H9 (cell line): ENCODE results near the gene MYO15A. TPM values are rescaled to one million over a fixed set of nuclear protein-coding genes. Genes with fewer than 3 reads are reported as not detected.

Experiments used
- DNase-seq: peaks from one replicate; pipeline ENCODE4 v3.0.0-alpha.2; 2017
- H2AFZ ChIP-seq: one replicate; pipeline ENCODE4 v1.6.1; 2013; ENCODE audit warnings: mild to moderate bottlenecking, low read length, control low read depth, moderate library complexity
- H2AK5ac ChIP-seq: 2 replicates; pipeline ENCODE4 v1.6.1; 2013; ENCODE audit warnings: low read length, control low read depth, mixed read lengths; ENCODE audit not compliant: insufficient read length
- H2BK120ac ChIP-seq: one replicate; pipeline ENCODE4 v1.6.1; 2013; ENCODE audit warnings: low read depth, mild to moderate bottlenecking, low read length, control low read depth, inconsistent platforms; ENCODE audit not compliant: poor library complexity, severe bottlenecking
- H2BK12ac ChIP-seq: 2 replicates; pipeline ENCODE4 v1.6.1; 2013; ENCODE audit warnings: low read length, control low read depth, mixed read lengths, low read depth; ENCODE audit not compliant: insufficient read length
- H2BK15ac ChIP-seq: 2 replicates; pipeline ENCODE4 v1.6.1; 2013; ENCODE audit warnings: low read depth, low read length, control low read depth
- H2BK20ac ChIP-seq: one replicate; pipeline ENCODE4 v1.6.1; 2013; ENCODE audit warnings: low read depth, mild to moderate bottlenecking, low read length, control low read depth, inconsistent platforms; ENCODE audit not compliant: poor library complexity, severe bottlenecking
- H2BK5ac ChIP-seq: 2 replicates; pipeline ENCODE4 v1.6.1; 2013; ENCODE audit warnings: low read length, control low read depth, mixed read lengths; ENCODE audit not compliant: insufficient read length
- H3K14ac ChIP-seq: 2 replicates; pipeline ENCODE4 v1.6.1; 2013; ENCODE audit warnings: low read length, control low read depth; ENCODE audit not compliant: insufficient read depth
- H3K18ac ChIP-seq: 2 replicates; pipeline ENCODE4 v1.6.1; 2013; ENCODE audit warnings: low read depth, mild to moderate bottlenecking, mixed read lengths, low read length, control low read depth; ENCODE audit not compliant: insufficient read length
- H3K23ac ChIP-seq: 2 replicates; pipeline ENCODE4 v1.6.1; 2013; ENCODE audit warnings: low read length, control low read depth, mixed read lengths, low read depth; ENCODE audit not compliant: insufficient read length
- H3K23me2 ChIP-seq: 2 replicates; pipeline ENCODE4 v1.6.1; 2013; ENCODE audit warnings: low read depth, mild to moderate bottlenecking, mixed read lengths, low read length, control low read depth; ENCODE audit not compliant: insufficient read length, poor library complexity, severe bottlenecking
- H3K27ac ChIP-seq: 2 replicates; pipeline ENCODE4 v1.5.1; 2013; ENCODE audit warnings: low read length, control low read depth, mixed read lengths, low read depth; ENCODE audit not compliant: insufficient read length
- H3K27me3 ChIP-seq: 2 replicates; pipeline ENCODE4 v1.6.1; 2013; ENCODE audit warnings: low read length, control low read depth, inconsistent platforms; ENCODE audit not compliant: insufficient read depth
- H3K4ac ChIP-seq: 2 replicates; pipeline ENCODE4 v1.6.1; 2013; ENCODE audit warnings: low read depth, mild to moderate bottlenecking, control low read depth, inconsistent platforms, low read length, moderate library complexity
- H3K4me1 ChIP-seq: 2 replicates; pipeline ENCODE4 v1.6.1; 2013; ENCODE audit warnings: low read length, control low read depth, inconsistent platforms; ENCODE audit not compliant: insufficient read depth
- H3K4me2 ChIP-seq: 2 replicates; pipeline ENCODE4 v1.6.1; 2013; ENCODE audit warnings: low read length, control low read depth, mixed read lengths; ENCODE audit not compliant: insufficient read length, insufficient read depth
- H3K56ac ChIP-seq: 2 replicates; pipeline ENCODE4 v1.6.1; 2013; ENCODE audit warnings: low read depth, mild to moderate bottlenecking, mixed read lengths, low read length, control low read depth; ENCODE audit not compliant: insufficient read length
- H3K79me1 ChIP-seq: 2 replicates; pipeline ENCODE4 v1.6.1; 2013; ENCODE audit warnings: low read depth, mild to moderate bottlenecking, moderate library complexity, low read length, control low read depth, inconsistent platforms; ENCODE audit not compliant: insufficient read depth, poor library complexity, severe bottlenecking
- H3K79me2 ChIP-seq: 2 replicates; pipeline ENCODE4 v1.6.1; 2013; ENCODE audit warnings: low read length, control low read depth, inconsistent platforms; ENCODE audit not compliant: insufficient read depth
- H3K9ac ChIP-seq: 2 replicates; pipeline ENCODE4 v1.6.1; 2013; ENCODE audit warnings: low read length, control low read depth, mixed read lengths; ENCODE audit not compliant: insufficient read length; ENCODE audit errors: extremely low read depth
- H3K9me3 ChIP-seq: one replicate; pipeline ENCODE4 v1.6.1; 2013; ENCODE audit warnings: low read depth, low read length, inconsistent platforms; ENCODE audit not compliant: control insufficient read depth
- H3T11ph ChIP-seq: one replicate; pipeline ENCODE4 v1.6.1; 2013; ENCODE audit warnings: mild to moderate bottlenecking, low read length, control low read depth, inconsistent platforms
- H4K20me1 ChIP-seq: one replicate; pipeline ENCODE4 v1.6.1; 2013; ENCODE audit not compliant: control insufficient read depth, insufficient read length, insufficient read depth
- H4K5ac ChIP-seq: 2 replicates; pipeline ENCODE4 v1.6.1; 2013; ENCODE audit warnings: low read depth, mild to moderate bottlenecking, mixed read lengths, low read length, control low read depth; ENCODE audit not compliant: insufficient read length
- H4K8ac ChIP-seq: replicated peaks from 2 replicates; pipeline ENCODE4 v1.6.1; 2013; ENCODE audit warnings: low read length, control low read depth, mixed read lengths, low read depth; ENCODE audit not compliant: insufficient read length
- H4K91ac ChIP-seq: 2 replicates; pipeline ENCODE4 v1.6.1; 2013; ENCODE audit warnings: low read depth, mild to moderate bottlenecking, moderate library complexity, mixed read lengths, low read length, control low read depth; ENCODE audit not compliant: insufficient read length
- H3K27ac Mint-ChIP-seq, 3 experiments: 2 replicates in 2 of 3; 3 replicates in 1 of 3; pipeline ENCODE4 v1.8.0; 2020 to 2021; ENCODE audit warnings: mixed read lengths in 3 of 3, mild to moderate bottlenecking in 1 of 3, moderate library complexity in 1 of 3
- H3K27me3 Mint-ChIP-seq: 2 replicates; pipeline ENCODE4 v1.8.0; 2021; ENCODE audit warnings: low read depth, mild to moderate bottlenecking, moderate library complexity, mixed read lengths
- H3K36me3 Mint-ChIP-seq, 3 experiments: 2 replicates in 2 of 3; 3 replicates in 1 of 3; pipeline ENCODE4 v1.8.0; 2020 to 2021; ENCODE audit warnings: low read depth in 3 of 3, mixed read lengths in 3 of 3; ENCODE audit not compliant: insufficient read depth in 1 of 3
- H3K4me1 Mint-ChIP-seq, 2 experiments: 2 replicates each; pipeline ENCODE4 v1.8.0; 2020; ENCODE audit warnings: mixed read lengths in 2 of 2
- H3K4me3 Mint-ChIP-seq, 2 experiments: 2 replicates in 1 of 2; 3 replicates in 1 of 2; pipeline ENCODE4 v1.8.0; 2020 to 2021; ENCODE audit warnings: mild to moderate bottlenecking in 2 of 2, mixed read lengths in 2 of 2, moderate library complexity in 1 of 2
- H3K9me3 Mint-ChIP-seq, 2 experiments: 2 replicates in 1 of 2; 3 replicates in 1 of 2; pipeline ENCODE4 v1.8.0; 2020; ENCODE audit warnings: mild to moderate bottlenecking in 2 of 2, mixed read lengths in 2 of 2, moderate library complexity in 1 of 2
- WGBS: extraction: QIAGEN DNeasy Blood & Tissue Kit; methylation state at CpG from one replicate; pipeline ENCODE4 v1.1.7; 2013; ENCODE audit warnings: missing lambda C conversion rate, low lambda C conversion rate, mixed read lengths; ENCODE audit not compliant: insufficient read length; ENCODE audit errors: extremely low coverage; 5-methylcytosine and 5-hydroxymethylcytosine counted together
- total RNA-seq: library from RNA; stranded (reverse); gene quantifications from 2 replicates; pipeline ENCODE4 v1.2.1, GENCODE V29; 2021
- TF ChIP-seq, protein P1 (sequence below): fragments of 200-600 bp; sonication (generic); conservative IDR thresholded peaks from 3 replicates; pipeline ENCODE4 v1.8.0; 2021; ENCODE audit warnings: antibody characterized with exemption, mild to moderate bottlenecking

Gene MYO15A
- total RNA-seq, 1 experiment from 2014 or later, result 2.5 TPM

DNA sequence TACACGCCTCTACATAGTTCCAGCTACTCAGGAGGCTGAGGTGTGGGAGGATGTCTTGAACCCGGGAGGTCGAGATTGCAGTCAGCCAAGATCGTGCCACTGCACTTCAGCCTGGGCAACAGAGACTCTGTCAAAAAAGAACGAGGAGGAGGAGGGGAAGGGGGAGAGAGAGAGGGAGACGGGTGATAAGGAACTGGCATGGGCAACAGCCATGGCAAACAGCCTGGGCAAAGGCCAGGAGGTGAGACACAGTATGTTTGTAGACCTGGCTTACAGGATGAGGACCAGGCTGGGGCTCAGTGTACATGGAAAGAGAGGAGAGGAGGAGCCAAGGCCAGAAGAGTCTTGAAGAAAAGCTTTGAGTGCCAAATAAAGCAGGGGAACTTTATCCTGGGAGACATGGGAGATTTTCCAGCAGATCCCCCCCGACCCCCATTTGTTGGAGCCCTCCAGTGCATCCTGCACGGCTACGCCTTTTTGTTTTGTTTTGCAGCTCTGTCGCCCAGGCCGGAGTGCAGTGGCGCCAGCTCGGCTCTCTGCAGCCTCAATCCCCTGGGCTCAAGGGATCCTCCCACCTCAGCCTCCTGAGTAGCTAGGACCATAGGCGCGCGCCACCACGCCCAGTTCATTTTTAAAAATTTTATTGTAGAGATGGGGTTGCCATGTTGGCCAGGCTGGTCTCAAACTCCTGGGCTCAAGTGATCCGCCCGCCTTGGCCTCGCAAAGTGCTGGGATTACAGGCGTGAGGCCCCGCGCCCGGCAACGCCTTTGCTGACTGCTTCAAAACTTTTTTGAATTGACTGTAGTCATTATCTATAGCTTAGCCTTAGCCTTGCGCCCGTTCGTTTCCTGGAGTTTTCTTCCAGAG is 73.8 kb downstream of the MYO15A start:
- no peak overlapping the region for H4K5ac ChIP-seq
- no peak overlapping the region for H3K4ac ChIP-seq
- H3K27me3 ChIP-seq, result no peaks in the 10 kb centered on the region
- H4K91ac ChIP-seq, result no peak overlapping the region
- peaks cover 4% of the 10 kb centered on the region for H3K79me1 ChIP-seq
- H3T11ph ChIP-seq, result no peak overlapping the region
- H3K23ac ChIP-seq, result no peak overlapping the region
- peaks cover 9% of the 10 kb centered on the region; the same call in 1 of the 2 replicates for H3K4me1 ChIP-seq
- no peak overlapping the region for H2BK120ac ChIP-seq
- Mint-ChIP-seq H3K27me3 (no peaks in the 10 kb centered on the region), H3K9me3 (no peaks in the 10 kb centered on the region; a peak in 1 of 5 replicates), H3K4me3 (peak overlapping the region; percentile 92 to 95), H3K27ac (peak overlapping the region; percentile 99 to 100 (median 99)), H3K36me3 (peaks cover 8 to 21% (median 8%) of the 10 kb centered on the region in 3 experiments; a peak in 6 of 7 replicates), H3K4me1 (peaks cover 38 to 48% of the 10 kb centered on the region in 2 experiments)
- no peak overlapping the region for H2BK15ac ChIP-seq
- H4K20me1 ChIP-seq, result no peaks in the 10 kb centered on the region
- H4K8ac ChIP-seq, result no peak overlapping the region
- WGBS, result no CpG with 5 or more reads among the region's 28 CpGs
- H3K18ac ChIP-seq, result peak overlapping the region; percentile 52
- H3K23me2 ChIP-seq, result peaks cover 21% of the 10 kb centered on the region
- no peak overlapping the region for H2BK5ac ChIP-seq
- peak overlapping the region; percentile 68 for H3K9ac ChIP-seq
- H3K14ac ChIP-seq, result peak overlapping the region; percentile 91; the same call in 1 of the 2 replicates
- peak overlapping the region; percentile 62 for H3K27ac ChIP-seq
- H3K56ac ChIP-seq, result no peak overlapping the region
- H3K79me2 ChIP-seq, result peaks cover 27% of the 10 kb centered on the region; the same call in 1 of the 2 replicates
- TF ChIP-seq, protein P1, sequence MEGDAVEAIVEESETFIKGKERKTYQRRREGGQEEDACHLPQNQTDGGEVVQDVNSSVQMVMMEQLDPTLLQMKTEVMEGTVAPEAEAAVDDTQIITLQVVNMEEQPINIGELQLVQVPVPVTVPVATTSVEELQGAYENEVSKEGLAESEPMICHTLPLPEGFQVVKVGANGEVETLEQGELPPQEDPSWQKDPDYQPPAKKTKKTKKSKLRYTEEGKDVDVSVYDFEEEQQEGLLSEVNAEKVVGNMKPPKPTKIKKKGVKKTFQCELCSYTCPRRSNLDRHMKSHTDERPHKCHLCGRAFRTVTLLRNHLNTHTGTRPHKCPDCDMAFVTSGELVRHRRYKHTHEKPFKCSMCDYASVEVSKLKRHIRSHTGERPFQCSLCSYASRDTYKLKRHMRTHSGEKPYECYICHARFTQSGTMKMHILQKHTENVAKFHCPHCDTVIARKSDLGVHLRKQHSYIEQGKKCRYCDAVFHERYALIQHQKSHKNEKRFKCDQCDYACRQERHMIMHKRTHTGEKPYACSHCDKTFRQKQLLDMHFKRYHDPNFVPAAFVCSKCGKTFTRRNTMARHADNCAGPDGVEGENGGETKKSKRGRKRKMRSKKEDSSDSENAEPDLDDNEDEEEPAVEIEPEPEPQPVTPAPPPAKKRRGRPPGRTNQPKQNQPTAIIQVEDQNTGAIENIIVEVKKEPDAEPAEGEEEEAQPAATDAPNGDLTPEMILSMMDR, result no peak
- H2BK20ac ChIP-seq, result no peak overlapping the region
- H2AK5ac ChIP-seq, result no peak overlapping the region
- H2AFZ ChIP-seq, result no peak overlapping the region
- no peaks in the 10 kb centered on the region for H3K9me3 ChIP-seq
- peak overlapping the region; percentile 37 for H3K4me2 ChIP-seq
- peak; percentile 50 for DNase-seq
- H2BK12ac ChIP-seq, result no peak overlapping the region
